Ishikawa (cell line): ENCODE measurements around the gene IFITM10.

ENCODE experiments used
- CEBPB ChIP-seq: IDR thresholded peaks from 2 replicates; pipeline ENCODE4 v1.6.1; 2012
- CREB1 ChIP-seq: IDR thresholded peaks from 2 replicates; pipeline ENCODE4 v1.6.1; 2012; ENCODE audit warnings: low read depth
- EGR1 ChIP-seq: IDR thresholded peaks from 2 replicates; pipeline ENCODE4 v1.6.1; 2012
- EP300 ChIP-seq: IDR thresholded peaks from 2 replicates; pipeline ENCODE4 v1.6.1; 2012; ENCODE audit warnings: borderline replicate concordance
- FOXM1 ChIP-seq: IDR thresholded peaks from 2 replicates; pipeline ENCODE4 v1.6.1; 2012; ENCODE audit warnings: low read depth, borderline replicate concordance
- MAX ChIP-seq: IDR thresholded peaks from 2 replicates; pipeline ENCODE4 v1.6.1; 2012
- NFIC ChIP-seq: IDR thresholded peaks from 2 replicates; pipeline ENCODE4 v1.6.1; 2012
- RAD21 ChIP-seq: IDR thresholded peaks from 2 replicates; pipeline ENCODE4 v1.6.1; 2012; ENCODE audit warnings: low read depth
- REST ChIP-seq: IDR thresholded peaks from 2 replicates; pipeline ENCODE4 v1.6.1; 2012; ENCODE audit warnings: low read depth, mild to moderate bottlenecking
- TAF1 ChIP-seq: IDR thresholded peaks from 2 replicates; pipeline ENCODE4 v1.6.1; 2012; ENCODE audit warnings: low read depth, mild to moderate bottlenecking
- TCF12 ChIP-seq: IDR thresholded peaks from 2 replicates; pipeline ENCODE4 v1.6.1; 2012; ENCODE audit warnings: low read depth
- TEAD4 ChIP-seq: IDR thresholded peaks from 2 replicates; pipeline ENCODE4 v1.6.1; 2012
- USF1 ChIP-seq: IDR thresholded peaks from 2 replicates; pipeline ENCODE4 v1.6.1; 2012
- YY1 ChIP-seq: IDR thresholded peaks from 2 replicates; pipeline ENCODE4 v1.6.1; 2012; ENCODE audit warnings: low read depth
- ZBTB7A ChIP-seq: IDR thresholded peaks from 2 replicates; pipeline ENCODE4 v1.6.1; 2012; ENCODE audit warnings: low read depth

IFITM10 gene

GRCh38 chr11:1750481-1750839 is at the start of gene IFITM10:
IFITM10 (minus strand) TSS chr11:1750595; CDS start chr11:1750442, 153 bp downstream.
- TF ChIP-seq ZBTB7A (no peak), MAX (no peak), USF1 (no peak)

GRCh38 chr11:1797391-1798125 is 47.2 kb upstream of the IFITM10 start:
- no peak for TF ChIP-seq USF1
- no peak for TF ChIP-seq TCF12
- no peak for TF ChIP-seq FOXM1
- TF ChIP-seq CEBPB: no peak
- TF ChIP-seq CREB1: no peak
- no peak for TF ChIP-seq EGR1
- no peak for TF ChIP-seq EP300
- no peak for TF ChIP-seq ZBTB7A
- TF ChIP-seq RAD21: no peak
- TF ChIP-seq REST: no peak
- no peak for TF ChIP-seq YY1
- no peak for TF ChIP-seq MAX
- no peak for TF ChIP-seq TAF1
- TF ChIP-seq TEAD4: no peak
- TF ChIP-seq NFIC: no peak

GRCh38 chr11:1796413-1797011 is 46.1 kb upstream of the IFITM10 start:
- TF ChIP-seq EGR1: no peak
- no peak for TF ChIP-seq CREB1

- no peak for TF ChIP-seq FOXM1
- no peak for TF ChIP-seq CEBPB
- TF ChIP-seq USF1: no peak
- no peak for TF ChIP-seq CREB1
- TF ChIP-seq TCF12: no peak
- no peak for TF ChIP-seq NFIC
- TF ChIP-seq EGR1: no peak
- no peak for TF ChIP-seq RAD21
- no peak for TF ChIP-seq TAF1
- no peak for TF ChIP-seq YY1
- no peak for TF ChIP-seq ZBTB7A
Observed at GRCh38 chr11:1793081-1793480, 42.7 kb upstream of the IFITM10 start.

- TF ChIP-seq REST (no peak), TCF12 (no peak), EP300 (no peak), YY1 (no peak), RAD21 (no peak), EGR1 (no peak), TEAD4 (no peak), MAX (no peak), NFIC (no peak), FOXM1 (no peak), CEBPB (no peak)
Observed at GRCh38 chr11:1792461-1792860, 42.1 kb upstream of the IFITM10 start.
